ENCODE results near the gene MALT1. TPM values are rescaled to one million over a fixed set of nuclear protein-coding genes. Genes with fewer than 3 reads are reported as not detected.

MALT1 gene
- total and polyA plus RNA-seq, 2 experiments from 2014 or later, result 5.2 to 18.8 TPM

- Histone ChIP-seq H3K9me2 (ENCODE audit: insufficient read depth) (no peaks in the 10 kb centered on the region), H3K79me2 (replicated peaks; ENCODE audit: insufficient read depth) (no peaks in the 10 kb centered on the region)
- ATAC-seq, result no peak
Observed at GRCh38 chr18:58733866-58734265, 62.6 kb downstream of the MALT1 start.

More at GRCh38 chr18:58733866-58734265, 62.6 kb downstream of the MALT1 start:
- H3K9me3 Mint-ChIP-seq, result no peaks in the 10 kb centered on the region
- Histone ChIP-seq H3K36me3 (ENCODE audit: insufficient read depth) (0 out of 2 replicates have a peak, but pooled peaks cover 10% of the 10 kb centered on the region), H3K4me1 (ENCODE audit: insufficient read depth) (no peaks in the 10 kb centered on the region), H2AFZ (no peak overlapping the region), H3K27me3 (ENCODE audit: insufficient read depth) (no peaks in the 10 kb centered on the region), H3K27ac (ENCODE audit: low read depth) (no peak overlapping the region), H3K4me3 (no peak overlapping the region), H3F3A (replicated peaks; ENCODE audit: low read depth) (no peaks in the 10 kb centered on the region), H3K4me2 (no peak overlapping the region), H4K20me1 (replicated peaks; ENCODE audit: insufficient read depth) (no peaks in the 10 kb centered on the region)
- H3K4me3 Mint-ChIP-seq, result no peak overlapping the region
- H3K36me3 Mint-ChIP-seq (ENCODE audit: low read depth), result no peaks in the 10 kb centered on the region; the same call in 1 of the 3 replicates
- H3K4me1 Mint-ChIP-seq, result no peaks in the 10 kb centered on the region
- H3K27ac Mint-ChIP-seq, result no peak overlapping the region
- TF ChIP-seq CREB1 (CRISPR knock-in tag; IDR thresholded peaks at IDR 0.05; ENCODE audit: low read depth) (no peak), ZNF114 (CRISPR knock-in tag; IDR thresholded peaks at IDR 0.05) (no peak), JUNB (IDR thresholded peaks at IDR 0.05; ENCODE audit: unreplicated experiment) (no peak), REST (IDR thresholded peaks at IDR 0.05; ENCODE audit: unreplicated experiment) (no peak), ZNF331 (CRISPR knock-in tag; IDR thresholded peaks at IDR 0.05; ENCODE audit: low read depth) (no peak), CTCF (conservative IDR thresholded peaks at IDR 0.05; ENCODE audit: low read depth in 2 of 2) (no peak), NANOG (IDR thresholded peaks at IDR 0.05; ENCODE audit: borderline replicate concordance) (no peak), POLR2AphosphoS5 (IDR thresholded peaks at IDR 0.05; ENCODE audit: low read depth) (no peak), EZH2phosphoT487 (IDR thresholded peaks at IDR 0.05; ENCODE audit: unreplicated experiment) (no peak), EZH2 (IDR thresholded peaks at IDR 0.05; ENCODE audit: low read depth, unreplicated experiment) (no peak), STAT1 (IDR thresholded peaks at IDR 0.05; ENCODE audit: unreplicated experiment) (no peak)
- TF ChIP-seq, protein P1, sequence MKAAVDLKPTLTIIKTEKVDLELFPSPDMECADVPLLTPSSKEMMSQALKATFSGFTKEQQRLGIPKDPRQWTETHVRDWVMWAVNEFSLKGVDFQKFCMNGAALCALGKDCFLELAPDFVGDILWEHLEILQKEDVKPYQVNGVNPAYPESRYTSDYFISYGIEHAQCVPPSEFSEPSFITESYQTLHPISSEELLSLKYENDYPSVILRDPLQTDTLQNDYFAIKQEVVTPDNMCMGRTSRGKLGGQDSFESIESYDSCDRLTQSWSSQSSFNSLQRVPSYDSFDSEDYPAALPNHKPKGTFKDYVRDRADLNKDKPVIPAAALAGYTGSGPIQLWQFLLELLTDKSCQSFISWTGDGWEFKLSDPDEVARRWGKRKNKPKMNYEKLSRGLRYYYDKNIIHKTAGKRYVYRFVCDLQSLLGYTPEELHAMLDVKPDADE (IDR thresholded peaks at IDR 0.05), result no peak
- TF ChIP-seq, protein P2, sequence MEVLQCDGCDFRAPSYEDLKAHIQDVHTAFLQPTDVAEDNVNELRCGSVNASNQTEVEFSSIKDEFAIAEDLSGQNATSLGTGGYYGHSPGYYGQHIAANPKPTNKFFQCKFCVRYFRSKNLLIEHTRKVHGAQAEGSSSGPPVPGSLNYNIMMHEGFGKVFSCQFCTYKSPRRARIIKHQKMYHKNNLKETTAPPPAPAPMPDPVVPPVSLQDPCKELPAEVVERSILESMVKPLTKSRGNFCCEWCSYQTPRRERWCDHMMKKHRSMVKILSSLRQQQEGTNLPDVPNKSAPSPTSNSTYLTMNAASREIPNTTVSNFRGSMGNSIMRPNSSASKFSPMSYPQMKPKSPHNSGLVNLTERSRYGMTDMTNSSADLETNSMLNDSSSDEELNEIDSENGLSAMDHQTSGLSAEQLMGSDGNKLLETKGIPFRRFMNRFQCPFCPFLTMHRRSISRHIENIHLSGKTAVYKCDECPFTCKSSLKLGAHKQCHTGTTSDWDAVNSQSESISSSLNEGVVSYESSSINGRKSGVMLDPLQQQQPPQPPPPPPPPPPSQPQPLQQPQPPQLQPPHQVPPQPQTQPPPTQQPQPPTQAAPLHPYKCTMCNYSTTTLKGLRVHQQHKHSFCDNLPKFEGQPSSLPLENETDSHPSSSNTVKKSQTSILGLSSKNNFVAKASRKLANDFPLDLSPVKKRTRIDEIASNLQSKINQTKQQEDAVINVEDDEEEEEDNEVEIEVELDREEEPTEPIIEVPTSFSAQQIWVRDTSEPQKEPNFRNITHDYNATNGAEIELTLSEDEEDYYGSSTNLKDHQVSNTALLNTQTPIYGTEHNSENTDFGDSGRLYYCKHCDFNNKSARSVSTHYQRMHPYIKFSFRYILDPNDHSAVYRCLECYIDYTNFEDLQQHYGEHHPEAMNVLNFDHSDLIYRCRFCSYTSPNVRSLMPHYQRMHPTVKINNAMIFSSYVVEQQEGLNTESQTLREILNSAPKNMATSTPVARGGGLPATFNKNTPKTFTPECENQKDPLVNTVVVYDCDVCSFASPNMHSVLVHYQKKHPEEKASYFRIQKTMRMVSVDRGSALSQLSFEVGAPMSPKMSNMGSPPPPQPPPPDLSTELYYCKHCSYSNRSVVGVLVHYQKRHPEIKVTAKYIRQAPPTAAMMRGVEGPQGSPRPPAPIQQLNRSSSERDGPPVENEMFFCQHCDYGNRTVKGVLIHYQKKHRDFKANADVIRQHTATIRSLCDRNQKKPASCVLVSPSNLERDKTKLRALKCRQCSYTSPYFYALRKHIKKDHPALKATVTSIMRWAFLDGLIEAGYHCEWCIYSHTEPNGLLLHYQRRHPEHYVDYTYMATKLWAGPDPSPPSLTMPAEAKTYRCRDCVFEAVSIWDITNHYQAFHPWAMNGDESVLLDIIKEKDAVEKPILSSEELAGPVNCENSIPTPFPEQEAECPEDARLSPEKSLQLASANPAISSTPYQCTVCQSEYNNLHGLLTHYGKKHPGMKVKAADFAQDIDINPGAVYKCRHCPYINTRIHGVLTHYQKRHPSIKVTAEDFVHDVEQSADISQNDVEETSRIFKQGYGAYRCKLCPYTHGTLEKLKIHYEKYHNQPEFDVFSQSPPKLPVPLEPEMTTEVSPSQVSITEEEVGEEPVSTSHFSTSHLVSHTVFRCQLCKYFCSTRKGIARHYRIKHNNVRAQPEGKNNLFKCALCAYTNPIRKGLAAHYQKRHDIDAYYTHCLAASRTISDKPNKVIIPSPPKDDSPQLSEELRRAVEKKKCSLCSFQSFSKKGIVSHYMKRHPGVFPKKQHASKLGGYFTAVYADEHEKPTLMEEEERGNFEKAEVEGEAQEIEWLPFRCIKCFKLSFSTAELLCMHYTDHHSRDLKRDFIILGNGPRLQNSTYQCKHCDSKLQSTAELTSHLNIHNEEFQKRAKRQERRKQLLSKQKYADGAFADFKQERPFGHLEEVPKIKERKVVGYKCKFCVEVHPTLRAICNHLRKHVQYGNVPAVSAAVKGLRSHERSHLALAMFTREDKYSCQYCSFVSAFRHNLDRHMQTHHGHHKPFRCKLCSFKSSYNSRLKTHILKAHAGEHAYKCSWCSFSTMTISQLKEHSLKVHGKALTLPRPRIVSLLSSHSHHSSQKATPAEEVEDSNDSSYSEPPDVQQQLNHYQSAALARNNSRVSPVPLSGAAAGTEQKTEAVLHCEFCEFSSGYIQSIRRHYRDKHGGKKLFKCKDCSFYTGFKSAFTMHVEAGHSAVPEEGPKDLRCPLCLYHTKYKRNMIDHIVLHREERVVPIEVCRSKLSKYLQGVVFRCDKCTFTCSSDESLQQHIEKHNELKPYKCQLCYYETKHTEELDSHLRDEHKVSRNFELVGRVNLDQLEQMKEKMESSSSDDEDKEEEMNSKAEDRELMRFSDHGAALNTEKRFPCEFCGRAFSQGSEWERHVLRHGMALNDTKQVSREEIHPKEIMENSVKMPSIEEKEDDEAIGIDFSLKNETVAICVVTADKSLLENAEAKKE (CRISPR knock-in tag; IDR thresholded peaks at IDR 0.05), result no peak
- DNase-seq (ENCODE audit: low spot score), result no peak
- no peaks in the 10 kb centered on the region for H3K27me3 Mint-ChIP-seq (ENCODE audit: insufficient read depth, low read depth, poor library complexity)
